ENCODE measurements around the gene MPPED1. TPM values are rescaled to one million over a fixed set of nuclear protein-coding genes. Genes with fewer than 3 reads are reported as not detected.

Gene MPPED1
- polyA plus RNA-seq, 4 donors, result 0.01 to 1.4 (median 0.40) TPM; not detected in 1

DNA sequence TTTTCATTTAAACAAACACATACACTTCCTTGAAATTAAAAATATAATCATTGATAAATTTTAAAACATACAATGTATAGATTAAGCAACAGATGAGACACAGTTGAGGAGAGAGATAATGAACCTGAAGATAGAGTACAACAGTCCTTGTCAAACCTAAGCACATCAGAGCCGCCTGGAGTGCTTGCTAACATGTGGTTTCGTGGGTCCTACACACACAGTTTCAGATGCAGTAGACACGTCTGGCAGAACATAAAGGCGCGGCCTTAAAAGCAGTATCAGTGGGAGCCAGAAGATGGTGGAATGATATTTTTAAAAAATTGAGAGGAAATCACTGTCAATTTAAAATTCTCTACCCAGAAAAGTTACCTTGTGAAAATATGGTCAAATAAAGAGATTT, 134.4 kb downstream of the MPPED1 start:
- Histone ChIP-seq H3K36me3 (ENCODE audit: control insufficient read depth in 3 of 3, insufficient read depth in 2 of 3, low read depth in 1 of 3, low read length in 3 of 3) (no peaks in the 10 kb centered on the region), H3K4me3 (ENCODE audit: low read depth in 1 of 3, low read length in 3 of 3) (no peak overlapping the region), H3K9me3 (ENCODE audit: control insufficient read depth in 2 of 2, insufficient read depth in 1 of 2, low read depth in 1 of 2, low read length in 1 of 2) (no peaks in the 10 kb centered on the region), H3K27me3 (ENCODE audit: control insufficient read depth in 3 of 3, insufficient read depth in 3 of 3, low read length in 3 of 3) (no peaks in the 10 kb centered on the region), H3K4me1 (ENCODE audit: control insufficient read depth in 3 of 3, insufficient read depth in 2 of 3, low read depth in 1 of 3, low read length in 2 of 3) (no peaks in the 10 kb centered on the region), H3K27ac (ENCODE audit: low read depth in 1 of 3, low read length in 2 of 3) (no peak overlapping the region)
- FAIRE-seq (no peak), DNase-seq (no peak)
- 73 to 90% (median 78%) methylated on average over 5 of the region's 5 CpGs for WGBS, 3 donors

DNA sequence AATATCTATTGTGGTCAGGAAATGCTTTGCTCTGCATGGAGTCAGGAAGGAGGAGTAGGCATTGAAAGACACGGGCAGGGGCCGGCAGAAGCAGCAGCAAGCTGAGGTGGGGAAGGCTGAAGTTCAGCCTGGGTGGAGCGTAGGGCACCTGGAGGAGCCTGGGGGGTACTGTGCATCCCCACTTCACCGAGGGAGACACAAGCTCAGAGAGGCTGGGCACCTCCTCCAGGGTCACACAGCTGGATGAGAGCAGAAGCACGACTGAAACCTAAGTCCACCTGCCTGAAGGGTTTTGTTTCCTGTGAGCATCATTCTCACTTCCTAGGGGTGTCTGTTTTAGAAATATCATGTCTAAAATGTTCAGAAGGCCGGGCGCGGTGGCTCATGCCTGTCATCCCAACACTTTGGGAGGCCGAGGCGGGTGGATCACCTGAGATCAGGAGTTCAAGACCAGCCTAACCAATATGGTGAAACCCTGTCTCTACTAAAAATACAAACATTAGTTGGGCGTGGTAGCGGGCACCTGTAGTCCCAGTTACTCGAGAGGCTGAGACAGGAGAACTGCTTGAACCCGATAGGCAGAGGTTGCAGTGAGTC, 138.3 kb downstream of the MPPED1 start:
- DNase-seq (no peak), FAIRE-seq (no peak)
- H3K9me3 ChIP-seq (ENCODE audit: control insufficient read depth in 2 of 2, insufficient read depth in 1 of 2, low read depth in 1 of 2, low read length in 1 of 2), result no peaks in the 10 kb centered on the region
- H3K27ac ChIP-seq (ENCODE audit: low read depth in 1 of 3, low read length in 2 of 3), result no peak overlapping the region
- H3K27me3 ChIP-seq (ENCODE audit: control insufficient read depth in 3 of 3, insufficient read depth in 3 of 3, low read length in 3 of 3), result no peaks in the 10 kb centered on the region
- H3K36me3 ChIP-seq (ENCODE audit: control insufficient read depth in 3 of 3, insufficient read depth in 2 of 3, low read depth in 1 of 3, low read length in 3 of 3), result no peaks in the 10 kb centered on the region
- 68 to 76% (median 74%) methylated on average over 14 of the region's 14 CpGs for WGBS, 3 donors
- H3K4me1 ChIP-seq (ENCODE audit: control insufficient read depth in 3 of 3, insufficient read depth in 2 of 3, low read depth in 1 of 3, low read length in 2 of 3), result no peaks in the 10 kb centered on the region
- no peak overlapping the region for H3K4me3 ChIP-seq (ENCODE audit: low read depth in 1 of 3, low read length in 3 of 3)

DNA sequence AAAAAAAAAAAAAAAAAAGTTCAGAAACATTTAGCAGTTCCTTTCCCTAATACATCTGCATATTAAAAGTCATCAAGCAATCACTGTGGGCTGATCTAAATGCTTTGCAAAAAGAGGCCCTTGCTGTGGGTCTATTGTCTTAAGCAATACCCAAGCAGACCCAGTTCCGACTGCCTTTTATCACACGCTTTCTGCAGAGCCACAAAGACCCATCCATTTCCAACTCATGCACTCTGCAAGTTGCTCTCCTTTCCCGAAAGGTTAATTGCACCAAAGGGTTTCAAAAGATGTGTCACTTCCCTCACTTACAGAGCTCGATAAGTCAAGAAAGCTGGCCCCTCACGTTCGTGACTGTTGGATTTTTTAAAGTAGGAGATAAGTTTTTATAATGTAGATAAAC, 138.9 kb downstream of the MPPED1 start:
- DNase-seq (no peak), FAIRE-seq (no peak)
- no peaks in the 10 kb centered on the region for H3K27me3 ChIP-seq (ENCODE audit: control insufficient read depth in 3 of 3, insufficient read depth in 3 of 3, low read length in 3 of 3)
- no peak overlapping the region for H3K4me3 ChIP-seq (ENCODE audit: low read depth in 1 of 3, low read length in 3 of 3)
- WGBS, 3 donors, result 82 to 84% (median 83%) methylated on average over 6 of the region's 6 CpGs
- H3K27ac ChIP-seq (ENCODE audit: low read depth in 1 of 3, low read length in 2 of 3), result no peak overlapping the region
- H3K36me3 ChIP-seq (ENCODE audit: control insufficient read depth in 3 of 3, insufficient read depth in 2 of 3, low read depth in 1 of 3, low read length in 3 of 3), result no peaks in the 10 kb centered on the region
- no peaks in the 10 kb centered on the region for H3K4me1 ChIP-seq (ENCODE audit: control insufficient read depth in 3 of 3, insufficient read depth in 2 of 3, low read depth in 1 of 3, low read length in 2 of 3)
- no peaks in the 10 kb centered on the region for H3K9me3 ChIP-seq (ENCODE audit: control insufficient read depth in 2 of 2, insufficient read depth in 1 of 2, low read depth in 1 of 2, low read length in 1 of 2)

DNA sequence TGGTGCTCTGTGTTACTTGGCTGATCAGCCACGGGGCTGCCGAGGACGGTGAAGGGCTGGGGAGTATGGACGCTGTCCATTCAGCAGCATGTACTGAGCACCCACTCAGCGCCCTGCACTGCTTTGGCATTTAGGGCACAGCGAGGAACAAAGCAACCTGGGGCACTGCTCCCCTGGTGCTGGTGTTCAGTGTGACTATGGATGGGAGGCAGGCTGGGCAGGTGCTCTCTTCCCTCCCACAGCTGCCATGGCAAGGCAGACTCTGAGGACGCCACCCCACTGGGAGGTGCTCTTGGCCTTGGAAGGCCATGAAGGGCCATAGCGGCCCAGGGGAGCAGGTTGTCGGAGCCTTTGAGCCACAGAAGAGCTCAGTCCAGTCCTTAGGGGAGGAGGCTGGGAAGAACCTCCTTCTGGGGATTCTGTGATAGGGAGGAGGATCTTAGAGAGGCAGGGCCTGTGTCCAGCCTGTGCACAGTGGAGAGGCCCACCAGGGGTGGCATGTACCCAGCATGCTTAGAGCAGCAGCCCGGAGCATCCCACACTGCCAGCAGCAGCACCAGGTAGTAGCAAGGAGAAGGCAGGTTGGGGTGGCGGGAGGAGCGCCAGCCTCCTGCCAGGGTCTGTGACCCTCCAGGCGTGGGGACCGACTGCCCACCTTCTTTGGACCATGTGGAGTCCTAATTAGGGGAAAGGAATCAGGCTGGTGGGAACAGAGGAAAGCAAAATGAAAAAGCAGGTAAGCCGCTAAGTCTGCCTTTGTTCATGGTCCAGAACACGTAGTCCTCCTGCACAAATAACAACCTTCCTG, 141.8 kb downstream of the MPPED1 start:
- Histone ChIP-seq H3K9me3 (ENCODE audit: control insufficient read depth in 2 of 2, insufficient read depth in 1 of 2, low read depth in 1 of 2, low read length in 1 of 2) (no peaks in the 10 kb centered on the region), H3K27me3 (ENCODE audit: control insufficient read depth in 3 of 3, insufficient read depth in 3 of 3, low read length in 3 of 3) (no peaks in the 10 kb centered on the region), H3K27ac (ENCODE audit: low read depth in 1 of 3, low read length in 2 of 3) (no peak overlapping the region), H3K36me3 (ENCODE audit: control insufficient read depth in 3 of 3, insufficient read depth in 2 of 3, low read depth in 1 of 3, low read length in 3 of 3) (no peaks in the 10 kb centered on the region), H3K4me1 (ENCODE audit: control insufficient read depth in 3 of 3, insufficient read depth in 2 of 3, low read depth in 1 of 3, low read length in 2 of 3) (no peaks in the 10 kb centered on the region), H3K4me3 (ENCODE audit: low read depth in 1 of 3, low read length in 3 of 3) (no peak overlapping the region)
- WGBS, 3 donors, result 82 to 90% (median 88%) methylated on average over 16 of the region's 16 CpGs
- DNase-seq (no peak), FAIRE-seq (no peak)

- FAIRE-seq (no peak), DNase-seq (peak in 1 of 2 donors; percentile 8)
- Histone ChIP-seq H3K27ac (ENCODE audit: low read depth in 1 of 3, low read length in 2 of 3) (no peak overlapping the region), H3K4me3 (ENCODE audit: low read depth in 1 of 3, low read length in 3 of 3) (no peak overlapping the region), H3K4me1 (ENCODE audit: control insufficient read depth in 3 of 3, insufficient read depth in 2 of 3, low read depth in 1 of 3, low read length in 2 of 3) (no peaks in the 10 kb centered on the region), H3K9me3 (ENCODE audit: control insufficient read depth in 2 of 2, insufficient read depth in 1 of 2, low read depth in 1 of 2, low read length in 1 of 2) (no peaks in the 10 kb centered on the region), H3K36me3 (ENCODE audit: control insufficient read depth in 3 of 3, insufficient read depth in 2 of 3, low read depth in 1 of 3, low read length in 3 of 3) (no peaks in the 10 kb centered on the region), H3K27me3 (ENCODE audit: control insufficient read depth in 3 of 3, insufficient read depth in 3 of 3, low read length in 3 of 3) (no peaks in the 10 kb centered on the region)
- 77 to 94% (median 87%) methylated on average over 6 of the region's 6 CpGs for WGBS, 3 donors
Observed at GRCh38 chr22:43554259-43554636, 142.4 kb downstream of the MPPED1 start.

DNA sequence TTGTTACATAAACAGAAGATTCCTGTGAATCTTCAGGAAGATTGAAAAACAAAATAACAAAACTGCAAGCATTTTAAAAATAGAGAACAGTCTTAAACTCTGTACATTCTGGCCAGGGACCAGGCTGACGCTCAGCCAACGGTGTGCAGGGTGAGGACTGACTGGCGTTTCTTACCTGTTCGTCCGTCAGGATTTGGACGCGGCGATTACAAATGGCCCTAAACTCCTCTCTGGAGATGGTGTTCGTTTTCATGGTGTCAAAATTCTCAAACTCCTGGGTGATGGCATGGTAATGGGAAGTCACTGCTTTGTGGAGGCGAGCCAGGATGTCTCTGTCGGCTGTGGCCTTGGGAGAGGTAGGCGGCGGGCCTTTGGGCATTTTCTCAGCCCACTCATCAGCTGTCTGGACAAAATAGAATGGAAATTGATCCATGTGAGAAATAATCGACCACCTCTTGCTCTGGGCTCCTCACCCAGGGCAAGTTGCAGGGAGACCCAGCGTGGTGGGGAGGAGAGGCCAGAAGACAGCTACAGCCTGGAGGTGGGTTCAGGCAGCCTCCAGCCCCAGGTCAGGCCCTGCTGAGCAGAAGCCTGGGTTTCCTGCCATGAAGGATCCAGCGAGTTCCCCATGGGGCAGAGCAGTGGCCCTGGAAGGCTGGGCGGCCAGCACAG, 143.0 kb downstream of the MPPED1 start:
- 85 to 90% (median 88%) methylated on average over 17 of the region's 17 CpGs for WGBS, 3 donors
- no peaks in the 10 kb centered on the region for H3K27me3 ChIP-seq (ENCODE audit: control insufficient read depth in 3 of 3, insufficient read depth in 3 of 3, low read length in 3 of 3)
- no peak overlapping the region for H3K4me3 ChIP-seq (ENCODE audit: low read depth in 1 of 3, low read length in 3 of 3)
- no peaks in the 10 kb centered on the region for H3K9me3 ChIP-seq (ENCODE audit: control insufficient read depth in 2 of 2, insufficient read depth in 1 of 2, low read depth in 1 of 2, low read length in 1 of 2)
- H3K4me1 ChIP-seq (ENCODE audit: control insufficient read depth in 3 of 3, insufficient read depth in 2 of 3, low read depth in 1 of 3, low read length in 2 of 3), result no peaks in the 10 kb centered on the region
- FAIRE-seq (no peak), DNase-seq (no peak)
- no peaks in the 10 kb centered on the region for H3K36me3 ChIP-seq (ENCODE audit: control insufficient read depth in 3 of 3, insufficient read depth in 2 of 3, low read depth in 1 of 3, low read length in 3 of 3)
- H3K27ac ChIP-seq (ENCODE audit: low read depth in 1 of 3, low read length in 2 of 3), result no peak overlapping the region

GRCh38 chr22:43555561-43556515, 144.0 kb downstream of the MPPED1 start:
- FAIRE-seq (no peak), DNase-seq (no peak)
- H3K27ac ChIP-seq (ENCODE audit: low read depth in 1 of 3, low read length in 2 of 3), result no peak overlapping the region
- no peaks in the 10 kb centered on the region for H3K27me3 ChIP-seq (ENCODE audit: control insufficient read depth in 3 of 3, insufficient read depth in 3 of 3, low read length in 3 of 3)
- 69 to 76% (median 73%) methylated on average over 11 of the region's 11 CpGs for WGBS, 3 donors
- H3K4me3 ChIP-seq (ENCODE audit: low read depth in 1 of 3, low read length in 3 of 3), result no peak overlapping the region
- H3K4me1 ChIP-seq (ENCODE audit: control insufficient read depth in 3 of 3, insufficient read depth in 2 of 3, low read depth in 1 of 3, low read length in 2 of 3), result no peaks in the 10 kb centered on the region
- H3K36me3 ChIP-seq (ENCODE audit: control insufficient read depth in 3 of 3, insufficient read depth in 2 of 3, low read depth in 1 of 3, low read length in 3 of 3), result no peaks in the 10 kb centered on the region
- H3K9me3 ChIP-seq (ENCODE audit: control insufficient read depth in 2 of 2, insufficient read depth in 1 of 2, low read depth in 1 of 2, low read length in 1 of 2), result no peaks in the 10 kb centered on the region
